Skin of body (tissue), 2 donors: ENCODE measurements around the gene POLR1A. TPM values are rescaled to one million over a fixed set of nuclear protein-coding genes. Genes with fewer than 3 reads are reported as not detected.
"Not testable (repeated sequence)": the region's sequence is repeated elsewhere in the genome, so short reads cannot be mapped to it uniquely, and the experiment has no call there.

Source experiments
- DNase-seq: peaks from one replicate; lab custom pipeline; 2025; lab: John Stamatoyannopoulos, UW
- total RNA-seq: library from RNA; depleted of rRNA; stranded (reverse); fragments of >200 nt; gene quantifications from one replicate; pipeline ENCODE4 v1.2.3, GENCODE V29; 2014

Gene POLR1A
- total RNA-seq, 1 donor from 2014 or later: 11.3 TPM

GRCh38 chr2:85999061-85999831 lies 106.4 kb downstream of the POLR1A start:
- peak; percentile 60 for DNase-seq

GRCh38 chr2:85998071-85998991 lies 107.4 kb downstream of the POLR1A start:
- DNase-seq: peak; percentile 61

GRCh38 chr2:85997017-85997970 lies 108.4 kb downstream of the POLR1A start:
- no peak for DNase-seq

GRCh38 chr2:85996591-85996990 lies 109.1 kb downstream of the POLR1A start:
- DNase-seq: peak; percentile 34

- DNase-seq: no peak
Measured at GRCh38 chr2:85995648-85996529, 109.8 kb downstream of the POLR1A start.

- DNase-seq: no peak
Measured at GRCh38 chr2:85994897-85995647, 110.6 kb downstream of the POLR1A start.

- no peak for DNase-seq
Measured at GRCh38 chr2:85994421-85994777, 111.3 kb downstream of the POLR1A start.

- DNase-seq: no peak
Measured at GRCh38 chr2:85992611-85993010, 113.1 kb downstream of the POLR1A start.

- not testable (repeated sequence) for DNase-seq
Measured at GRCh38 chr2:85992053-85992452, 113.6 kb downstream of the POLR1A start.

GRCh38 chr2:85990084-85990483 lies 115.6 kb downstream of the POLR1A start:
- DNase-seq: no peak

- DNase-seq: no peak
Measured at GRCh38 chr2:85989288-85989865, 116.3 kb downstream of the POLR1A start.

- DNase-seq: no peak
Measured at GRCh38 chr2:85988914-85989270, 116.8 kb downstream of the POLR1A start.

- DNase-seq: peak; percentile 87
Measured at GRCh38 chr2:85988175-85988913, 117.3 kb downstream of the POLR1A start.

- DNase-seq: peak; percentile 64
Measured at GRCh38 chr2:85987266-85988174, 118.2 kb downstream of the POLR1A start.

- DNase-seq: no peak
Measured at GRCh38 chr2:85986121-85986520, 119.6 kb downstream of the POLR1A start.

- no peak for DNase-seq
Measured at GRCh38 chr2:85984788-85985187, 120.9 kb downstream of the POLR1A start.

- no peak for DNase-seq
Measured at GRCh38 chr2:85983766-85984165, 121.9 kb downstream of the POLR1A start.
